Astrocyte (in vitro differentiated cells and primary cell): ENCODE results near the gene IDE. TPM values are rescaled to one million over a fixed set of nuclear protein-coding genes. Genes with fewer than 3 reads are reported as not detected.

ENCODE experiments used
- DNase-seq: peaks from one replicate; pipeline ENCODE4 v3.0.0-alpha.2; 2010; ENCODE audit warnings: low read depth
- FAIRE-seq: peaks from 2 replicates; lab custom pipeline; 2011; peaks lifted over from hg19 to GRCh38; lab: Jason Lieb, UNC
- H2AFZ ChIP-seq: 2 replicates; pipeline ENCODE4 v1.6.0; 2012; ENCODE audit warnings: low read depth, low read length, inconsistent platforms
- H3K27ac ChIP-seq: 2 replicates; pipeline ENCODE4 v1.5.1; 2011; ENCODE audit warnings: low read depth, low read length, inconsistent platforms
- H3K27me3 ChIP-seq: 2 replicates; pipeline ENCODE4 v1.6.0; 2011; ENCODE audit warnings: low read length, inconsistent platforms; ENCODE audit not compliant: insufficient read depth
- H3K36me3 ChIP-seq: 2 replicates; pipeline ENCODE4 v1.5.1; 2011; ENCODE audit warnings: low read length, inconsistent platforms; ENCODE audit not compliant: insufficient read depth
- H3K4me1 ChIP-seq: 2 replicates; pipeline ENCODE4 v1.5.1; 2011; ENCODE audit warnings: low read length, inconsistent platforms; ENCODE audit not compliant: insufficient read depth
- H3K4me2 ChIP-seq: 2 replicates; pipeline ENCODE4 v1.6.0; 2012; ENCODE audit warnings: low read length, inconsistent platforms
- H3K4me3 ChIP-seq: 2 replicates; pipeline ENCODE4 v1.5.1; 2011; ENCODE audit warnings: low read depth, mild to moderate bottlenecking, low read length, inconsistent platforms; ENCODE audit not compliant: insufficient read depth
- H3K79me2 ChIP-seq: 2 replicates; pipeline ENCODE4 v1.6.0; 2012; ENCODE audit warnings: mild to moderate bottlenecking, low read length, inconsistent platforms; ENCODE audit not compliant: insufficient read depth
- H3K9ac ChIP-seq: 2 replicates; pipeline ENCODE4 v1.6.0; 2012; ENCODE audit warnings: mild to moderate bottlenecking, low read length, inconsistent platforms
- H3K9me3 ChIP-seq: 2 replicates; pipeline ENCODE4 v1.5.1; 2012; ENCODE audit warnings: low read depth, mild to moderate bottlenecking, low read length, inconsistent platforms; ENCODE audit not compliant: insufficient read depth
- H4K20me1 ChIP-seq: 2 replicates; pipeline ENCODE4 v1.6.0; 2012; ENCODE audit warnings: low read length, inconsistent platforms; ENCODE audit not compliant: insufficient read depth
- H3K27ac Mint-ChIP-seq: one replicate; pipeline ENCODE4 v1.8.0; 2021; ENCODE audit warnings: mild to moderate bottlenecking, mixed read lengths; ENCODE audit not compliant: unreplicated experiment
- H3K27me3 Mint-ChIP-seq: one replicate; pipeline ENCODE4 v1.8.0; 2021; ENCODE audit warnings: low read depth, mixed read lengths; ENCODE audit not compliant: unreplicated experiment
- H3K36me3 Mint-ChIP-seq: one replicate; pipeline ENCODE4 v1.8.0; 2021; ENCODE audit warnings: low read depth, mixed read lengths; ENCODE audit not compliant: unreplicated experiment
- H3K4me1 Mint-ChIP-seq: one replicate; pipeline ENCODE4 v1.8.0; 2021; ENCODE audit warnings: low read depth, mixed read lengths; ENCODE audit not compliant: unreplicated experiment
- H3K4me3 Mint-ChIP-seq: one replicate; pipeline ENCODE4 v1.8.0; 2021; ENCODE audit warnings: mild to moderate bottlenecking, moderate library complexity, mixed read lengths; ENCODE audit not compliant: unreplicated experiment
- H3K9me3 Mint-ChIP-seq: one replicate; pipeline ENCODE4 v1.8.0; 2021; ENCODE audit warnings: mild to moderate bottlenecking, mixed read lengths; ENCODE audit not compliant: unreplicated experiment
- CTCF ChIP-seq: IDR thresholded peaks from 2 replicates; pipeline ENCODE4 v1.5.1; 2011; ENCODE audit warnings: low read depth, mild to moderate bottlenecking, inconsistent platforms, low read length, moderate library complexity; ENCODE audit not compliant: insufficient read depth
- EZH2 ChIP-seq: IDR thresholded peaks from 2 replicates; pipeline ENCODE4 v1.6.1; 2012; ENCODE audit warnings: mild to moderate bottlenecking, low read length, inconsistent platforms; ENCODE audit not compliant: insufficient read depth
- total RNA-seq: library from RNA; stranded (reverse); gene quantifications from 2 replicates; pipeline ENCODE4 v1.2.1, GENCODE V29; 2021

The IDE gene
- total RNA-seq, 1 donor from 2014 or later = 35.9 TPM

GRCh38 chr10:92407305-92408016 is 166.4 kb downstream of the IDE start:
- H4K20me1 ChIP-seq = no peaks in the 10 kb centered on the region
- H3K36me3 ChIP-seq = no peaks in the 10 kb centered on the region
- Mint-ChIP-seq H3K36me3 (no peaks in the 10 kb centered on the region), H3K27me3 (peaks cover 31% of the 10 kb centered on the region), H3K9me3 (no peaks in the 10 kb centered on the region), H3K4me1 (no peaks in the 10 kb centered on the region), H3K27ac (no peak overlapping the region), H3K4me3 (no peak overlapping the region)
- H3K9ac ChIP-seq = no peak overlapping the region
- FAIRE-seq (no peak), DNase-seq (no peak)
- no peaks in the 10 kb centered on the region for H3K79me2 ChIP-seq
- H3K27me3 ChIP-seq = peaks cover 5% of the 10 kb centered on the region
- no peak overlapping the region for H3K4me2 ChIP-seq
- no peak overlapping the region for H3K27ac ChIP-seq
- no peaks in the 10 kb centered on the region for H3K4me1 ChIP-seq
- no peaks in the 10 kb centered on the region for H3K9me3 ChIP-seq
- H2AFZ ChIP-seq = no peak overlapping the region
- TF ChIP-seq CTCF = no peak
- TF ChIP-seq EZH2 = no peak
- no peak overlapping the region for H3K4me3 ChIP-seq

GRCh38 chr10:92405419-92405924 is 168.4 kb downstream of the IDE start:
- no peak overlapping the region for H3K4me2 ChIP-seq
- Mint-ChIP-seq H3K4me3 (no peak overlapping the region), H3K9me3 (no peaks in the 10 kb centered on the region), H3K27me3 (peaks cover 35% of the 10 kb centered on the region), H3K36me3 (no peaks in the 10 kb centered on the region), H3K4me1 (no peaks in the 10 kb centered on the region), H3K27ac (no peak overlapping the region)
- H3K36me3 ChIP-seq = no peaks in the 10 kb centered on the region
- peaks cover 5% of the 10 kb centered on the region for H3K27me3 ChIP-seq
- TF ChIP-seq EZH2 = no peak
- no peak for TF ChIP-seq CTCF
- H3K79me2 ChIP-seq = no peaks in the 10 kb centered on the region
- DNase-seq (no peak), FAIRE-seq (no peak)
- no peak overlapping the region for H2AFZ ChIP-seq
- no peaks in the 10 kb centered on the region for H3K9me3 ChIP-seq
- no peak overlapping the region for H3K27ac ChIP-seq
- no peaks in the 10 kb centered on the region for H4K20me1 ChIP-seq
- H3K4me3 ChIP-seq = no peak overlapping the region
- no peaks in the 10 kb centered on the region for H3K4me1 ChIP-seq
- no peak overlapping the region for H3K9ac ChIP-seq
